Measurements from ENCODE around the gene IGFLR1. TPM values are rescaled to one million over a fixed set of nuclear protein-coding genes. Genes with fewer than 3 reads are reported as not detected.

The IGFLR1 gene
- total and polyA plus RNA-seq, 9 of the 15 experiments (the other 6 are each of a cell fraction or from before 2014, with no cell fraction given): 1.0 to 14.3 (median 4.6) TPM

GRCh38 chr19:35775046-35775297 lies 32.7 kb upstream of the IGFLR1 start (continued):
- no peak for TF ChIP-seq MAX (CRISPR knock-in tag; IDR thresholded peaks at IDR 0.05)
- no peak for TF ChIP-seq ATF7 (IDR thresholded peaks at IDR 0.05)
- TF ChIP-seq ZNF699 (CRISPR knock-in tag; IDR thresholded peaks at IDR 0.05; ENCODE audit: insufficient replicate concordance): no peak
- TF ChIP-seq MIER1 (IDR thresholded peaks at IDR 0.05; ENCODE audit: low read depth): no peak

GRCh38 chr19:35774274-35775045 lies 32.2 kb upstream of the IGFLR1 start:
- Histone ChIP-seq H3K27me3 (ENCODE audit: control insufficient read depth in 2 of 2, insufficient read depth in 2 of 2, low read length in 2 of 2) (no peaks in the 10 kb centered on the region), H3K9me1 (ENCODE audit: control insufficient read depth, insufficient read depth, low read length) (peaks cover 3% of the 10 kb centered on the region), H3K4me2 (ENCODE audit: insufficient read depth, low read length) (peak overlapping the region; percentile 70), H3K27ac (ENCODE audit: extremely low read depth, low read depth, low read length) (no peak overlapping the region), H3K4me3 (peak overlapping the region; percentile 57), H4K20me1 (replicated peaks; ENCODE audit: control insufficient read depth, insufficient read depth, low read length) (no peaks in the 10 kb centered on the region; the same call in 1 of the 2 replicates), H3K79me2 (ENCODE audit: control insufficient read depth, insufficient read depth, low read length) (peaks cover 5% of the 10 kb centered on the region; the same call in 1 of the 3 replicates), H3K36me3 (ENCODE audit: control insufficient read depth, insufficient read depth, low read length) (peaks cover 11% of the 10 kb centered on the region; the same call in 2 of the 3 replicates), H2AFZ (ENCODE audit: low read depth, low read length) (peak overlapping the region; percentile 85), H3K9me3 (replicated peaks; ENCODE audit: control insufficient read depth, insufficient read depth, low read depth, low read length) (no peaks in the 10 kb centered on the region), H3K4me1 (replicated peaks in 1 of 2; ENCODE audit: control insufficient read depth in 2 of 2, insufficient read depth in 2 of 2, low read length in 2 of 2) (peaks cover 10 to 27% of the 10 kb centered on the region in 2 experiments), H3K9ac (ENCODE audit: insufficient read depth in 1 of 2, low read depth in 2 of 2, low read length in 2 of 2) (peak overlapping the region; percentile 5 to 77; a peak in 2 of 4 replicates)
- DNase-seq (ENCODE audit: extremely low read depth in 1 of 4, low spot score in 3 of 4): peak in 1 of 4 experiments; percentile 44
- ATAC-seq: peak; percentile 7; the same call in 2 of the 3 replicates
- POLR2A ChIA-PET: interaction anchor here (0.7 to 1.4 kb wide), 3 partner anchors 9 to 91 kb away, joined by 3 read pairs; no protein-coding TSS in a partner anchor
- CTCF ChIA-PET (ENCODE audit: low intra/inter-chr PET ratio): no interaction called here
- FAIRE-seq: peak; percentile 67
- 6% methylated on average over 16 of the region's 16 CpGs for WGBS (ENCODE audit: insufficient coverage, low coverage, missing lambda C conversion rate)
- BruUV-seq (replicated peaks): no TSS peak
- peak; percentile 80 for TF ChIP-seq ZNF24 (IDR thresholded peaks at IDR 0.05)
- no peak for TF ChIP-seq NCOA4 (IDR thresholded peaks at IDR 0.05; ENCODE audit: partially characterized antibody)
- TF ChIP-seq CEBPB (tag; IDR thresholded peaks at IDR 0.05): peak; percentile 31; the same call in 1 of the 2 replicates
- TF ChIP-seq CEBPG (CRISPR knock-in tag; IDR thresholded peaks at IDR 0.05): peak; percentile 23; the same call in 1 of the 2 replicates
- peak in 1 of 2 experiments; percentile 24; a peak in 1 of 4 replicates for TF ChIP-seq CEBPG (tag; conservative IDR thresholded peaks at IDR 0.05 in 1 of 2, IDR thresholded peaks at IDR 0.05 in 1 of 2)
- no peak for TF ChIP-seq SIX5 (IDR thresholded peaks at IDR 0.05; ENCODE audit: borderline replicate concordance in 1 of 2, insufficient read depth in 1 of 2, low read depth in 1 of 2, low read length in 2 of 2)
- peak; percentile 8; the same call in 1 of the 2 replicates for TF ChIP-seq E2F1 (CRISPR knock-in tag; IDR thresholded peaks at IDR 0.05)
- TF ChIP-seq PRDM10 (IDR thresholded peaks at IDR 0.05; ENCODE audit: partially characterized antibody): peak; percentile 71
- TF ChIP-seq SAP30 (IDR thresholded peaks at IDR 0.05; ENCODE audit: borderline replicate concordance, insufficient read depth, low read depth, low read length, poor library complexity, severe bottlenecking): peak; percentile 15
- intact Hi-C loops (cut with micrococcal nuclease): no loop called here
- in situ Hi-C loops (cut with MboI): no loop called here
